GM19238 (cell line): ENCODE data around the gene ANXA11.

Experiments used
- DNase-seq: peaks from one replicate; pipeline ENCODE4 v3.0.0; 2011; ENCODE audit warnings: low spot score; ENCODE audit not compliant: insufficient read length

Gene ANXA11

DNA sequence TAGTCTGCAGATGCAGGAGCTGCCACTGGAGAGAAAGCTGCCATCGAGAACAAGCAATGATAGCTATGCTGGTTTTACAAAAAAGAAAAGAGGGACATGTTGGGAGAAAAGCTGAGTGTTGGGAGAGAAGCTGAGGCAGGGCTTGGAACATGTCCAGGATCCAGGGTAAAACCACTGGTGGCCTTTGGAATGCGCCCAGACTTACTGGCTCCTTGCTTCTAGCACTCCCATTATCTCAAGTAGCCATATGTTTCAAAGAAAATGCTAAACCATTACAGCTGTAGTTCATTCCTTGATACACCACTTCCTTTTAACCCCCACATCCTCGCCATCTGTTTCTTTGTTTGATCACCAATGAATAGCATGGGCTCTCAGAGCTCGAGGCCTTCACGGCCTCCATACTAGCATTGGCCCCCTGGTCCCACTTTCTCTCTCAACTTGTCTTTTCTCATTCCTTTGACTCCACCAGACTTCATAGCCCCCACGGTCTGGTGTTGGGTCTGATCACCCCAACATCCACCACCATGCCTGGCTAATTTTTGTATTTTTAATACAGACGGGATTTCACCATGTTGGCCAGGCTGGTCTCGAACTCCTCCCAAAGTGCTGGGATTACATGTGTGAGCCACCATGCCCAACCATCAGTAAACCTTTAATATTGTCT, 96.6 kb downstream of the ANXA11 start:
- DNase-seq, result no peak

DNA sequence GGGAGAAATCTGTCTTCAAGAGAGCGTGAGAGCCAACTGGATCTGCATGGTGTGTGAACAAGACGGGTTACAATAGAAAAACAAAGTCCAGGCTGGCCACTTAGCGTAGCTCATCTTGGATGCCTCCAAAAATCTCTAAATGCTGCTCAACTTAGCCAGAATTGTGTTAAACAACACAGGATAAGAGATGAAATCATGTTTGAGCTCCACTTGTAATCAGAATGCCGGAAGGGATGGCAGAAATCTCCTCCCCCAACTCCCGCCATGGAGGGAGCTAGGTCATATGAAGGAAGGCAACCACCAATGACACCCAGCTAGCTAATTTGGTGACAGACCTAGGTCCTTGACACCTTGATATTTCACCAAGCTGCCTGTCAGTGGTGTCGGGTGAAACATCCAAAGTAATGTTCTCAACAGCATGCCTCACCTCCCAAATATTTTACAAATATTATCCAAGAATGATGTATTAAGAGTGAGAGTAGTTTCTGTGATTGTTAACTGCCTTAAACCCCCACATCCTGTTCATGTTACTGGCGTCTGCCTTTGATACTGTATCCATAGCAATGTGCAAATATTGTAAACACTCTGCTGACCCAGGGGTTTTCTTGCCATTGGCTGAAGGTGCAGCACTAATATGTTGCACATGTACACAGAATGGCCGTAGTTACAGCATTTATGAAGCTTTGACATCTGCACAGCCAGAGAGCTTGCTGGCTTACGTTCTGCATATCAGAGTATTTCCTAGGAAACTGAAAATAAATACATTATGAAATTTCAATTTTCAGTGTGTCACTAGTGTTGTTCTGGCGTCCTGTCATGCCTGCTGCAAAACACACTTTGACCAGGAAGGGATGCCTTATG, 101.0 kb downstream of the ANXA11 start:
- DNase-seq, result peak; percentile 12
